Right renal pelvis (tissue), 4 donors: Measurements from ENCODE around the gene TMC1. TPM values are rescaled to one million over a fixed set of nuclear protein-coding genes. Genes with fewer than 3 reads are reported as not detected.
A peak's percentile ranks its signal among the peaks of the same experiment; 100 is the strongest.

Experiments used
- DNase-seq, 4 donors: peaks; one replicate each; pipeline ENCODE4 v3.0.0-alpha.2; 2013; ENCODE audit warnings: low read depth in 4 of 4, low spot score in 3 of 4, missing footprints in 1 of 4
- polyA plus RNA-seq, 4 donors: library from polyadenylated mRNA; unstranded; fragments of 120-200 nt; gene quantifications; one replicate each; pipeline ENCODE4 v1.2.1, GENCODE V29; 2013; ENCODE audit not compliant: insufficient read length in 4 of 4

TMC1 gene
- polyA plus RNA-seq, 4 donors = 0.26 to 0.99 (median 0.82) TPM

DNA sequence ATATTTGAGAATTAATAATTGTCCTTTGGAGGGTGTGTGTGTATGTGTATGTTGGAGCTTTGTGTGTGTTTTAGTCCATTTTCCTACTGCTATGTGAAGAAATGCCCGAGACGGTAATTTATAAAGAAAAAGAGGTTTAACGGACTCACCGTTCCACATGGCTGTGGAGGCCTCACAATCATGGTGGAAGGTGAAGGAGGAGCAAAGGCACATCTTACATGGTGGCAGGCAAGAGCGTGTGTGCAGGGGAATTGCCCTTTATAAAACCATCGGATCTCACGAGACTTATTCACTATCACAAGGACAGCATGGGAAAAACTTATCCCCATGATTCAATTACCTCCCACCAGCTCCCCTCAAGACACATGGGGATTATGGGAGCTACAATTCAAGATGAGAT, 44.1 kb downstream of the TMC1 start:
- DNase-seq = no peak

DNA sequence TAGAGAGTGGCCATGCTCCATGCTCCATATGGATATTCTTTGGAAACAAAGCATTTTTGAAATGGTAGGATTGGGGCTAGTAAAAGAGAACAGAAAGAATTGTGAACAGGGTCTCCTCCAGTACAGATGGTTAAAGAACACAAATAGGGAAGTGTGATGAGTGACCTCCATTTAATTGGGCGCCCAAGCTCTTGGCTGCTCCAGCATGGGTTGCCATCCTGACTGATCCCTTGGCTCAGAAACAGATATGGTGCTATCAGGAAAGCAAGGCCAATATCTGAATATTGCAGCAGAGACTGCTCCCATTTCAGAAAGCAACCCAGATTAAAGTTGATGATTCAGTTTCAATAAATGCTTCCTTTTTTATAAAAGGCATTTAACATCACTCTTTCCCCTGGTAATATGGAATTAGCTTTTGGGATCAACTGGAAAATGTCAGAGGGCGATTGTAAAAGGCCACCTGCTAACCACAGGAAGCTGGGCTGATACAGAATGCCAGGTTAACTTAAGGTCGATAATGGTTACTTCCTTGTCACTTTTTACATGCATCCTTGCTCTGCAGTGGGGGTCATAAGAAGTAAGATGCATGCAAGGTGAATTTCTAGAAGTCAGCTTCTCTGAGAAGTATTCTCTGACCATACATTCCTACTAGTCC, 52.9 kb downstream of the TMC1 start:
- DNase-seq = no peak

DNA sequence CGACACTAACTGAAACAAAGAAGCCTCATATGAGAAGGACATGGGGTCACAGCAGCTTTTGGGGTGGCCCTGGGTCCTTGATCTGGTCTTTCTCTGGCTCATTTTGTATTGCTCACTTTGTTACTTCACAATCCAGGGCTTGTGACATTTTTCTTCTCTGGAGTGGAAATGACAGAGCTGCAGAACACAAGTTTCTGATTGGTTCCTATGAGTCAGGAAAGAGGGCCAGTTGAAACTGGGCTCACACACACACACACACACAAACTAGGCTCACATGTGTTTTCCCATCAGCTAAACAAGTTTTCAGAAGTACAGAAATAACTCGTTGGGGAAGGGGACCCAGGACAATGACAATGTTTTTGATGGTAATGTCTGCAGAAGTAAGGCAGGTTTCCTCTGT, 54.3 kb downstream of the TMC1 start:
- no peak for DNase-seq

DNA sequence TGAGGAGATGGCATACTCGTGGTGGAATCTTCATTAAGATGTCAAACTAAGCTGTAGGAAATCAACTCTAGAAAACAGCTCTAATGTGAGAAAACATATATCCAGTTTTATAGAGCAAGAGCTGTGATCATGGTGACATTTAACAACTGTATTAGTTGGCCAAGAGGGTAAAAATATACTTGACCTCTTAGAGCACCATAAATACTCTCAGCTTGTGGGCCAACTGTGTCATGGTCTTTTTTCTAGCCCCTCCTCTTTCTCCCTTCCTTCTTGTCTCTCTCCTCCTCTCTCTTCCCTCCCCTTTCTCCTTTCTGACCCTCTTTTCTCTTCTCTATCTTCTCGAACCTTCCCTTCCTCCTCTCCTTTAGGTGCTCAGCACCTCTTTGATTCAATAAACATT, 54.7 kb downstream of the TMC1 start:
- no peak for DNase-seq

DNA sequence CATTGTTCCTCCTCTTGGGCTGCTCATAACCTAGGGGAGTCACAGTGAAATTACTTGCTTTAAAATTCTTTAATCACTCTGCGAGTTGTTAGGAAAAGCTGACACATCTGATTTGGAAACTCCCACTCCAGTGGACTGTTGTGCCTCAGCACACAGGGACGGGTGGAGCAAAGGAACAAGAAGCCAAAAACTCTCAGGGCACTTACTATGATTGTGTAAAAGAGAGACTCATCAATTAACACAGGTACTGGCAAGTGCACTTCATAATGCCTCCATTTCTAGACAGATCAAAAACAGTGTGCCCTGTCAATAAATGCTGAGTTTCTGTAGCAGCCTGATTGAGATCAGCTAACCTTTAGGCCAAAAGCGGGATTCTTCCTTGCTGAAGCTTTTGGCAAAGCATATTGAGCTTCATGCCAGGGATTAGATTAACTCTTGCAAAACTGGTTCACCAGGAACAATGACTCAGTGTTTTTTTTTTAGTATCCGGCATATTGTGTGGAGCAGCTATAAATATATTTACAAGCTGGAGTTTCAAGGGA, 55.9 kb downstream of the TMC1 start:
- DNase-seq = no peak

DNA sequence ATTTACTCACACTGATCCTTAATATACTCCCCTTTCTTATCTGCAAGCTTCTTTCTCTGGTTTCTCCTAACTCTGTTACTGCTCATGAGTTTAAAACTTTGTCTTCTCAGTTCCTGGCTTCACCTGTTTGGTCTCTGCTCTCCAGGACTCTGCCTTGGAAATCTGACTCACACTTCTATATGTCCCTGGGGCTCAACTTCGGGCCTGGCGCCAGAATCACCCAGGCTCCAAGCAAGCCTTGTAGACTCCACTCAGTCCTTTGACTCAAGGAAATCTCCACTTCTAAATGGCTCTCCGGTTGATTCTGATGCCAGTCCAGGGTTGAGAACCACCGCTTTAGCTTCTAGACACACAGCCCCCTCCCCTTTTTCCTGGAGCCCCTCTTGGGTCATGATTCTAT, 57.8 kb downstream of the TMC1 start:
- DNase-seq = no peak

DNA sequence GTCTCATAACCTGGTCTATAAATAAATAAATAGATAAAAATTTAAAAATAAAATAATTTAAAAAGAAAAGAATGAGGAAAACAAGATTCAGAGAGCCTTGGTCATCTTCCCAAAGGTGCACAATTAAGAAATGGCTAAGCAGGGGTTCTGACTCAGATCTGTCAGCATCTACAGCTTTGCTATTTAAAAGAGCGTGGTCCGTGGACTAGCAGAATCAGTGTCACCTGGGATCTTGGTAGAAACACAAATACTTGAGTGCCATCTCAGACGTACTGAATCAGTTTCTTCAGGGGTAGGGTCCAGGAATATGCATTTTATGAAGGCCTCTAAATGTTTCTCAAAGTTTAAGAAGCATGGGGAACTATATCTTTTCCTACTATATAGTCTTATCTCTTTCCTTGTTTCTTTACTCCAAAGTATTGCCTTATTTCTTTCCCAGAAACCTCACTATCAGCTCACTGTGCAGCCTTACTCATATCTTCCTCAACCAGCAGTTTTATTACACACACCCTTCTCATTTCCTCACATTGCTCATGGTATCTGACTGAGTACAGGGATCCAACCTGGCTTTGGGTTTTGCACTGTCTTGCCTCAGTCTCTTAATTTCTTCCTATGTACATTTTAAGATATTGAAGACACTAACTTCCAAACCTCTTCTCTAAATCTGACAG, 58.6 kb downstream of the TMC1 start:
- no peak for DNase-seq

DNA sequence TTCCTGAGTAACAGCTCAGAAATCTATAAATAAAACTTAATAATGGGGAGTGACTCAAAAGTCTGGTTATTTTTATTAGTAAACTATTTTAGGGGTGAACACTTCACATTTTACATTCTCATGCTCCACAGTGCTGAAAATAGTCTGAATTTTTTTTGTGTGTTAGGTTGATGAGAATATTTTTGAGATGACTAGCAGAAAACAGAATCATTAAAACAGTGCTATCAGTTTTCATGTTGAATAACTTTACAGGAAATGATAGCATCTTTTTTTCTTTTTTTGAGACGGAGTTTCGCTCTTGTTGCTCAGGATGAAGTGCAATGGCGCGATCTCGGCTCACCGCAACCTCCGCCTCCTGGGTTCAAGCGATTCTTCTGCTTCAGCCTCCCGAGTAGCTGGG, 60.3 kb downstream of the TMC1 start:
- no peak for DNase-seq

DNA sequence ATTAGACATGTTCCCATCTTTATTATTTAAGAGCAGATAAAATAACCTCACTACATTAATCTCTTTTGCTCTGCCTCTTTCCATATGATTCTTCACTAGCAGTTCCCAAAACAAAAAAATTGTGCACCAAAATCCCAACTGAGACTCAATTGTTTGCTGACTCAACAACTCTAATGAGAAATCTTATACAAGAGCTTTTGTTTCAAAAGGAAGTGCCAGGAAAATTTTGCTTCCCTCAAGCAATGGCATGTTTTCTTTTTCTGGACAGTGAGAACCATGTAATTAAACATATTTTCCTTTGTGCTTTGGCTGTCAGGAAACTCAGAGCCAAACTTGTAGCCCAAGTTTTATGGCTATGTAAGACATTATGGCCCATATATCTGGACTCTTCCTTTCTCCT, 62.0 kb downstream of the TMC1 start:
- DNase-seq = no peak

DNA sequence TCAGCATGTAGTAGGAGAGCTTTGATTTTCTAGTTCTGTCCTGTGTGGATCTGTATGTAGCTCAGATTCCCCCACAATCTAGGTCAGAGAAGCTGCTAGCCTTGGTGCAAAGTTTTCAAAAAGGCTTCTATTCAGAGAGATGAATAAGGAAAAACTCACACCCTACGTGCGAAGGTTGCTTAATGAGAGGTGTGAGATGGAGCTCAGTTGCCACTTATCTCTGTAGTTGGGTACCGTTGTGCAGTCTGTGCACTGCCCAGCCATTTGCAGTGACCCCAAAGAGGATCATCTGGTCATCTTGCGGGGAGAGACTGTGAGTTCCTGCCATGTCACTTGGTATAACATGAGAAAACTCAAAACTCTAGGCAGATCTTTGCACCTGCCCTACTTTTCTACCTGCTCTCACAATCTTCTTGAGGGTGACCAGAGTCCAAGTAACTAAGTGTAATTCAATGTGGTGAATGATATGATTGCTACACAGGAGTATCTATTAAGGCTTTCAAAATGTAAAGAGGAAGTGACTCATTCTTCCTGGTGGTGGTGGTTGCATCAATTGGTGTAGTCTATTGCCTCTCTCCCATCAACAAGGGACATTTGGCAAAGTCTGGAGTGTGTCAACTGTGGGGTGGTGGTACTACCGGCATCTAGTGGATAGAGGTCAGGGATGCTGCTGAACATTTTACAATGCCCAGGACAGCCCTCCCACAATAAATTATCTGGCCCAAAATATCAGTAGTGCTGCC, 65.2 kb downstream of the TMC1 start:
- no peak for DNase-seq

DNA sequence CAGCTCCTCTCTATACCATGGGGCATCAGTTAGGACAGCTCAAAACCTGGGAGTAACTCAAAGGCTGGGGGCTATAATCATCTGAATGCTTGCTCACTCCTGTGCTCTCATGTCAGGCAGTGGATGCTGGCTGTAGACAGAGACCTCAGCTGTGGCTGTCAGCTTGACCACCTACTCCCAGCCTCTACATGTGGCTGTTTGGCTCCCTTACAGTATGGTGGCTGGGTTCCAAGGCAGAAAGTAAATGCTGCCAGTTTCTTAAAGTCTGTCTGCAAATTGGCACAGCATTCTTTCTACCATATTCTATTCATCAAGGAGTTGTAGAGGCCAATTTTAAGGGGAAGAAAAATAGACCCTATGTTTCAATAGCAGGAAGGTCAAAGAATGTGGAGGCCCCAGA, 66.9 kb downstream of the TMC1 start:
- no peak for DNase-seq

DNA sequence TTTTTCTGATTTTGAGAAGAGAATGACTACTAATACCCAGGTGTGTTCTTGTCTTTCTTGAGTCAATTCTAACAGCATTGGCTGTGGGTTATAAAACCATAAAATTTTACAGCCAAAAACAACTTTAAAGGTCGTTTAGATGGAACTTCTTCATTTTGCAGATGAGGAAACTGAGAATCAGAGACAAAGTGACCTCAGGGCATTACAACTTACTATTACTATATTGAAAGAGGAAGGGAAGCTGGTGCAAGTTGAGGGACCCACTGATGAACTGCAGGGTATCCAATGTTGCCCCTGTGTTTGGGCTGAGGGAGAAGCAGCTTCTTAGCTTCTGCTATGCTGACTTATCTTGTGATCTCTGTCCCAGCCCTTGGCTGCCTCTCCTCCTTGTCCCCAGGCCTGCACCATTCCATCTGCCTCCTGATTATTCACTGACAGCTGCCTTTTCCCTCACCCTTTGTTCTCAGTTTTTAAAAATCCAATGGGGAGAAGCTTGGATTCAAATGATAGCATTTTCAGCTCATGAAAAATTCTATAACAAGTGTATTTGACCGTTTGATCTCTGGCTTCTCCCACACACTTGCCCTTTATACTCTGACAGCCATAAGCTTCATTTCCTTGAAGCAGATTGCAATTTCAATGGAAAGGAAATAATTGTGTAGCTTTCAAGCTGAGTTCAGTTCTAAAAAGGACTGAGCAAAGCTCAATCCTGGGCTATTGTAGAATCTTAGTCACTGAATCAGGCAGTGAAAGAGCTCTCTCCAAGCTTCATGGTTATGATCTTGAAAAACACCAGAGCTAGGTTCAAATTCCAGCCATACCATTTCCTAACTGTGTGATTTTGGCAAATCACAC, 68.5 kb downstream of the TMC1 start:
- DNase-seq = no peak

DNA sequence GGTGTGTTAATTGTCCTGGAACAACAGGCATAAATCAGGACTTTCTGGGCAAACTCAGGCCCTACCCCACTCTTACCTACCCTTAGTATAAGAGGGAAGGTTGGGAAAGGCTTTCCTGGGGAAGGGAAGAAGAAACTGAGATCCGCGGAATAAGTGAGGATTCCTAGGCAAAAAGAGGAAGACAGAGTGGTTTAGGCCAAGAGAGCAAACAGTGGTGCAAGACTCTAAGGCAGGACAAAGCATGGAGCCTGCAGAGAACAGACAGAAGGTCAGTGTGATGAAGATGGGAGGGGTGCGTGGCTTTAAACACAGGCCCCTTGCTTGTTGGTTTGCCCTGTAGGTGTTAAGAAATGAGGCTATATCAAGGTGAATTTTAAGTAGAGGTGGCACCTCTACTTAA, 69.4 kb downstream of the TMC1 start:
- no peak for DNase-seq

DNA sequence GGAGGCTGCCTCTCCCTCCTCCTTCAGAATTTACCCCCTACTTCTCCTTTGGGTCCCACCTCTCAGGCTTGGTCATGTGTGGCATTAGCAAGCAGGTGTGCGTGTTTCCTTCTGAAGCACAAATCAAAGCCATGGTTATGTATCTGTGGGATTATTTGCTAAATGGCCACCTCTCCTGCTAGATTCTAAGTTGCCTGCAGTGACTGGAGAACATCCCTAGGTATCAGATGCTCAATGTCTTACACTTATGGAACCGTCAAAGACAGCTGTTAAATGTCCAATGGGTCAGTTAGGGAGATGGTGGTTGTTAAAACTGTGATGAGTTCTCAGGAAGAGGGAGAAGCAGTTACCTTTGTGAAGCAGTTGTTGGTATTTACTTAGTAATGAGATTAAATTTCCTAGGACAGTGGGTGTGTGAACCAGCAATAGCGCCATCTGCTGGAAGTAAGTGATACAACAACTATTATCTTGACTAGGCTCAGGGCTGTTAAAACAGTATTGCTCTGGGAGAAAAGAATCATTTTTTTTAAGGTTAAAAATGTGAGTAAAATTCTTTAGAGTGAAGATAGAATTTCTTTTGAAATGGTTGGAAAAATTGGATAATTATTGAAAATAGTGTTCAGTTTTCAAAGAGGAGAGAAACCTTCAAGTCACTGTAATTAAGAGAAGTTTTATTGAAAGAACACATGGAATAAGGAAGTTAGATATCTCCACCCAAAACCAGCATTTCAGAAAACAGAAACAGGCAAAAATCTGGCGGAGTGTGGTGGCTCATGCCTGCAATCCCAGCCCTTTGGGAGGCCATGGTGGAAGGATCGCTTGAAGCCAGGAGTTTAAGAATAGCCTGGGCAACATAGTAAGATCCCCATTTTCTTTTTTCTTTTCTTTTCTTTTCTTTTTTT, 71.3 kb downstream of the TMC1 start:
- peak; percentile 39 to 57 (median 44) for DNase-seq

DNA sequence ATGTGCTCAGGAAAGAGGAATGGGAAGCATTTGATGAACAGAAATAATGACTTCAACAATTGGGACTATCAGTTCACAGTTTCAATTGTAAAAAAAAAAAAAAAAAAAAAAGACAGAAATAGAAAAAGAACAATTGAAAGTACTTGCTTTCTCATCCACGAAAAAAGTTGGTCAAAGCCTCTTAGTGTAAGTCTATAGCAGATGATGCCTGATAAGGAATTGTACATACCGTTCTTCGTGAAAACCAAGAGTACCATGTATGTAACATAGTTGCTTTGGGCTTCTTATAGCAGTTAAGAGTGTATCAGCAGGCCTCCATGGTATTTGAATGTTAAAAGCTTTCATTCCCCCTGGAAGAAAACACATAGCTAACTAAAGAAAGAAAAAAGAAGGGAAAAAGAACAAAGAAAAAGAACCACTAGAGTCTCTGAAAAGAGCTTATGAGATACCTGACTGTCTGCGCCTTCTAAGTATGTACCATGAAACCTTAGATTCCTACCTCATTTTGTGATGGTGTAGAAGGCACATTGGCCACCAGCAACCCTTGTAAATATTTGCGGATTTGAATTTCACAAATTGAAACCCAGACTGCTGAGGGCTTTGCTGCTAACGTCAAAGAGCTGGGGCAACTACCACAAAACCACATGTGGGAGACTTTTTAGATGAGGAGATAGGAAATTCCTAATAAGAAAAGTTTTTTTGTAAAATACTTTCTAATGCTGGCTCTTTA, 75.2 kb downstream of the TMC1 start:
- no peak for DNase-seq

DNA sequence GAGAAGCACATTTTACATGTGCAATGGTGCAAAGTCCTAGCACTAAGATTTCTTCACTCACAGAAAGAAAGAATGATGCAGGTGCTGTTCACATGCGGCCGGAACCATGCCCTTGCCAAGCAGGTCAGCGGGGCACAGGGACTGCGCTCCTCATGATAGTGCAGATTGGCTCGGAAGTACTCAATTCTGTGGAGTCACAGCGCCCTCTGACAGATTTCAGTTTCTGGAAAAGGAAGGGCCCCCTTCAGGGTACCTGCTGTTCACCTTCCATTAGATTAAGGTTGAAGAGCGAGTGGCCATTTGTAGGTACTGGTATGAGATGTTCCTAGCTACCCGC, 75.7 kb downstream of the TMC1 start:
- no peak for DNase-seq

DNA sequence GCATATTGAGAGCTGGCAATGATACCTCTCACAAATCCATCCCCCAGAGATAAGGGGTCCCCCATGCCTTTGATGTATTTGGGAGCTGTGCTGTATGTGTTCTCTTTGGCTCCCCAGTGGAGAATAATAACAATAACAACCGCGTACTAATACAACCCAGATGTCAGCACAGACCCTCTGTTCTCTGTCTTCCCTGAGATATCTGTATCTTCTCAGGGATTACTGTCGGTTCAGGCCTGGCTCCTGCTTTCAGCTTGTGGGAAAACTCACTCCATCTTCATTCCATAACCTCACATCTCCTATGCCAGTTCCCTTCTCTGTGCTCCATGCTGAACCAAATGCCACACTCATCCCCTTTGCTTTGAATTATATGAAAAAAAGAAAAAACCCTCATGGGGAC, 76.2 kb downstream of the TMC1 start:
- DNase-seq = no peak

DNA sequence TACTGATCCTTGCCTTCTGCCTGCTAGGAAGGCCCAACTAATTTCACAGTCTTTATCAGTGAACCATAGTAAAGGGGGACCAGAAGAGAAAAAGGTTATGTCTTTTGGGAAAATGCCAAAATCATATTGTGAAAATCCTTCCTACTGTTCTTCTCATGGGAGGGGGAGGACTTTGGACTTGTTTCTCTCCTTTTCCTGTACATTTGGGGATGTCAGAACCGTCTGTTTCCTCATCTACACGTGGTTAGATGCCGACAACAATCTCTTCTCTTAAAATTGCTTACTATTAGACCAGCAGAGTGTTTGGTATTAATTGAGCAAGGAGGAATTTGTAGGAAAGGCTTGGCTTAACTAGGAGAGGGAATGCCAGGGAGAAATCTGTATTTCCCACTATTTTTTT, 77.2 kb downstream of the TMC1 start:
- no peak for DNase-seq

DNA sequence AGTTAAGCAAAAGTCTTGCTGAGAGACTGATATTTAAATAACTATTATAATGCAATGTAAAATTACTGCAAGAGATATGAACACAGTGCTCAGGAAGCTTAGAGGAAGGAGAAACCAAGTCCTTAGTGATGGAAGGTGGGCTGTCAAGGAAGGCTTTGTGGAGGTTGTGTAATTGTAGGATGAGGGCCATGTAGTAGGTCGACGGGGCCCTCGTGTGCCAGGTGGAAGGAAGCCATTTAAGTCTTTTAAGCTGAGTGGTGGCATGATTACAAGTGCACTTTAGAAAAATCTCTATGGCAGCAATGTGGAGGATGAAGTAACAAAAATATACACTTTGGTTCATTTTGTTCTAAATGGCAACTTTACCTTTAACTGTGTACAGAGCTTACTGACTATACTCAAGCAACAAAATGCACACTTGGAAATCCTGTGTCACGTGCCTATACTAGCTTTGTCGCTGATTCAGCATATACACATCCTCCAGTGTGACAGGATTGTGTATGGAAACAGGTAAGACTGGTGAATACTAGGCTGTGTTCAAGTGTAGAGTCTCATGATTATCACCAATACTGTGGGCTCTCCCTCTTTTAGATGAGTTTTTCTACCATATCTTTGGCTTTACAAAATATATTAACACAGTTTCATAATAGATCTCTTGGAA, 78.6 kb downstream of the TMC1 start:
- DNase-seq = no peak
